ENCODE results near the gene CCDC197.

The CCDC197 gene

GRCh38 chr14:93980456-93981201 lies 16.5 kb upstream of the CCDC197 start:
- no peak for DNase-seq

- DNase-seq: no peak
Observed at GRCh38 chr14:93981316-93982229, 15.5 kb upstream of the CCDC197 start.

- no peak for DNase-seq
Observed at GRCh38 chr14:93982230-93983007, 14.7 kb upstream of the CCDC197 start.

- no peak for DNase-seq
Observed at GRCh38 chr14:93984070-93984469, 13.0 kb upstream of the CCDC197 start.

- no peak for DNase-seq
Observed at GRCh38 chr14:93984987-93985410, 12.1 kb upstream of the CCDC197 start.

GRCh38 chr14:93986955-93987354 lies 10.1 kb upstream of the CCDC197 start:
- DNase-seq: no peak

GRCh38 chr14:93987376-93987775 lies 9.7 kb upstream of the CCDC197 start:
- DNase-seq: no peak

GRCh38 chr14:93987815-93988476 lies 9.2 kb upstream of the CCDC197 start:
- DNase-seq: no peak

- no peak for DNase-seq
Observed at GRCh38 chr14:93989939-93990338, 7.2 kb upstream of the CCDC197 start.

- DNase-seq: no peak
Observed at GRCh38 chr14:93991212-93991611, 5.9 kb upstream of the CCDC197 start.

- no peak for DNase-seq
Observed at GRCh38 chr14:93991649-93992048, 5.5 kb upstream of the CCDC197 start.

GRCh38 chr14:93993382-93993781 lies 3.7 kb upstream of the CCDC197 start:
- DNase-seq: no peak

- no peak for DNase-seq
Observed at GRCh38 chr14:93994919-93995682, 2.0 kb upstream of the CCDC197 start.

GRCh38 chr14:93996130-93996695 lies 888 bp upstream of the CCDC197 start:
- no peak for DNase-seq

- DNase-seq: no peak
Observed at GRCh38 chr14:93997916-93998870, 1.1 kb downstream of the CCDC197 start.

- DNase-seq: no peak
Observed at GRCh38 chr14:93998871-93999403, 1.8 kb downstream of the CCDC197 start.

GRCh38 chr14:93999573-93999972 lies 2.5 kb downstream of the CCDC197 start:
- no peak for DNase-seq

GRCh38 chr14:94000267-94000666 lies 3.2 kb downstream of the CCDC197 start:
- DNase-seq: no peak

- no peak for DNase-seq
Observed at GRCh38 chr14:94001016-94001415, 3.9 kb downstream of the CCDC197 start.

Data from NCI-H1092 (cell line).